Neural progenitor cell (in vitro differentiated cells): ENCODE results near the gene AMER3. TPM values are rescaled to one million over a fixed set of nuclear protein-coding genes. Genes with fewer than 3 reads are reported as not detected.
"Not testable (repeated sequence)": the region's sequence is repeated elsewhere in the genome, so short reads cannot be mapped to it uniquely, and the experiment has no call there.

Experiments used
- DNase-seq: peaks from one replicate; pipeline ENCODE4 v3.0.0-alpha.2; 2016; ENCODE audit warnings: low spot score
- H2AFZ ChIP-seq: fragments of 200-600 bp; sonication (generic); replicated peaks from 2 replicates; pipeline ENCODE4 v1.6.1; 2016; ENCODE audit warnings: antibody characterized with exemption
- H3F3A ChIP-seq: fragments of 200-600 bp; sonication (generic); 2 replicates; pipeline ENCODE4 v1.6.1; 2016; ENCODE audit warnings: antibody characterized with exemption, low read depth
- H3K27ac ChIP-seq: fragments of 200-600 bp; sonication (generic); 2 replicates; pipeline ENCODE4 v1.5.1; 2016; ENCODE audit warnings: mild to moderate bottlenecking
- H3K27me3 ChIP-seq: fragments of 200-600 bp; sonication (generic); 2 replicates; pipeline ENCODE4 v1.6.1; 2016; ENCODE audit warnings: mild to moderate bottlenecking, moderate library complexity
- H3K36me3 ChIP-seq: fragments of 200-600 bp; sonication (generic); 2 replicates; pipeline ENCODE4 v1.5.1; 2016
- H3K4me1 ChIP-seq: fragments of 200-600 bp; sonication (generic); 2 replicates; pipeline ENCODE4 v1.6.1; 2016; ENCODE audit warnings: mixed run types
- H3K4me2 ChIP-seq: fragments of 200-600 bp; sonication (generic); 2 replicates; pipeline ENCODE4 v1.6.1; 2016
- H3K4me3 ChIP-seq: fragments of 200-600 bp; sonication (generic); 2 replicates; pipeline ENCODE4 v1.5.1; 2016
- H3K79me2 ChIP-seq: fragments of 200-600 bp; sonication (generic); 2 replicates; pipeline ENCODE4 v1.6.1; 2016; ENCODE audit warnings: low read depth
- H3K9ac ChIP-seq: fragments of 200-600 bp; sonication (generic); 2 replicates; pipeline ENCODE4 v1.6.1; 2016
- H3K9me3 ChIP-seq: fragments of 200-600 bp; sonication (generic); 2 replicates; pipeline ENCODE4 v1.5.1; 2016; ENCODE audit warnings: low read depth
- H4K20me1 ChIP-seq: fragments of 200-600 bp; sonication (generic); 2 replicates; pipeline ENCODE4 v1.6.1; 2016; ENCODE audit warnings: low read depth
- H3K27ac Mint-ChIP-seq: 3 replicates; pipeline ENCODE4 v1.8.0; 2021; ENCODE audit warnings: mixed read lengths
- H3K27me3 Mint-ChIP-seq: 2 replicates; pipeline ENCODE4 v1.8.0; 2022; ENCODE audit warnings: low read depth, mild to moderate bottlenecking, inconsistent platforms, moderate library complexity, mixed read lengths; ENCODE audit not compliant: insufficient read depth
- H3K36me3 Mint-ChIP-seq: 3 replicates; pipeline ENCODE4 v1.8.0; 2021; ENCODE audit warnings: mixed read lengths
- H3K4me1 Mint-ChIP-seq: 3 replicates; pipeline ENCODE4 v1.8.0; 2021; ENCODE audit warnings: mixed read lengths
- H3K4me3 Mint-ChIP-seq: 3 replicates; pipeline ENCODE4 v1.8.0; 2021; ENCODE audit warnings: mild to moderate bottlenecking, moderate library complexity, mixed read lengths
- H3K9me3 Mint-ChIP-seq: 3 replicates; pipeline ENCODE4 v1.8.0; 2020; ENCODE audit warnings: mixed read lengths
- EZH2 ChIP-seq: fragments of 200-600 bp; sonication (generic); IDR thresholded peaks from 2 replicates; pipeline ENCODE4 v1.6.1; 2017; ENCODE audit warnings: antibody characterized with exemption, mild to moderate bottlenecking, moderate library complexity
- EZH2phosphoT487 ChIP-seq: fragments of 200-600 bp; sonication (generic); IDR thresholded peaks from 2 replicates; pipeline ENCODE4 v1.6.1; 2017; ENCODE audit warnings: antibody characterized with exemption
- total RNA-seq: library from RNA; depleted of rRNA; stranded (reverse); fragments of >200 nt; gene quantifications from 2 replicates; pipeline ENCODE4 v1.2.3, GENCODE V29; 2015; ENCODE audit warnings: low replicate concordance
- TF ChIP-seq, protein P1 (sequence below): fragments of 200-600 bp; sonication (generic); IDR thresholded peaks from 2 replicates; pipeline ENCODE4 v1.5.1; 2017; ENCODE audit warnings: antibody characterized with exemption, mild to moderate bottlenecking

The AMER3 gene
- not detected in 2 replicates for total RNA-seq

- no peaks in the 10 kb centered on the region for H3K79me2 ChIP-seq
- no peak within 1 kb of the TSS for H3K9ac ChIP-seq
- H3K4me3 Mint-ChIP-seq: peak within 1 kb of the TSS; percentile 81
- peak; percentile 47 for TF ChIP-seq EZH2
- no peak for TF ChIP-seq EZH2phosphoT487
- peaks cover 26% of the 10 kb centered on the region for H4K20me1 ChIP-seq
- peaks cover 51% of the 10 kb centered on the region for H3K27me3 Mint-ChIP-seq
- H3F3A ChIP-seq: peaks cover 24% of the 10 kb centered on the region
- peaks cover 16% of the 10 kb centered on the region for H3K4me1 ChIP-seq
- H3K27ac ChIP-seq: no peak within 1 kb of the TSS
- peak within 1 kb of the TSS; percentile 94 for H2AFZ ChIP-seq
- peak within 1 kb of the TSS; percentile 99 for H3K4me2 ChIP-seq
- peaks cover 11% of the 10 kb centered on the region for H3K4me1 Mint-ChIP-seq
- no peaks in the 10 kb centered on the region for H3K9me3 Mint-ChIP-seq
- peak; percentile 72 for DNase-seq
- no peaks in the 10 kb centered on the region for H3K36me3 ChIP-seq
- H3K4me3 ChIP-seq: peak within 1 kb of the TSS; percentile 90
- peaks cover 74% of the 10 kb centered on the region for H3K27me3 ChIP-seq
- no peaks in the 10 kb centered on the region for H3K9me3 ChIP-seq
- H3K36me3 Mint-ChIP-seq: no peaks in the 10 kb centered on the region
- no peak within 1 kb of the TSS for H3K27ac Mint-ChIP-seq
These were observed at the start of gene AMER3 for GRCh38 chr2:130755256-130756052. TSS of gene AMER3 (plus strand) at chr2:130755540. CDS start at chr2:130762073, 6,533 bp downstream.

- H3K9ac ChIP-seq, H3K27me3 Mint-ChIP-seq, H3K9me3 Mint-ChIP-seq, H2AFZ ChIP-seq, H3K4me2 ChIP-seq, H3F3A ChIP-seq, H3K79me2 ChIP-seq, H4K20me1 ChIP-seq, H3K9me3 ChIP-seq, H3K4me3 Mint-ChIP-seq, H3K4me3 ChIP-seq, DNase-seq, H3K36me3 ChIP-seq, H3K4me1 ChIP-seq, H3K4me1 Mint-ChIP-seq, H3K27ac ChIP-seq, H3K36me3 Mint-ChIP-seq, H3K27me3 ChIP-seq, H3K27ac Mint-ChIP-seq: not testable (repeated sequence)
These were observed 40.5 kb upstream of the AMER3 start for GRCh38 chr2:130714795-130715194.

- H4K20me1 ChIP-seq: no peaks in the 10 kb centered on the region
- no peak for DNase-seq
These were observed 35.3 kb upstream of the AMER3 start for GRCh38 chr2:130720036-130720435.

DNA sequence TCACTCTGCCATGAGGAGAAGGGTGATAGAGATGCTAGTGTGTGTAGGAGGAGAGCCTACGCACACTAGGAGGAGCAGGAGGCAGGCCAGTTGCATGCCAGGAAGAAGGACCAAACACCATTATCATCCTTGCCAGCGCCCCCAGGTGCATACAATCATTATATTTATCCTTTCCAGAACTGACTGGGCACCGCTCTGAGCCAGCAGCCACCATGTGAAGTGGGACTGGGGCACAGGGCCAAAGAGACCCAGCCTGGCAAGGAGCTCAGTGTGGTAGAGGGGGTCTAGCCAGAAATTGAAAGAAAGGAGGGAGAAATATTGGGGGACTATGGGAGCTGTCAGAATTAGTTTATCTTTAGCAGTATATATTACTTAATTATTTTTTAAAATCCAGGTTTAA is 34.8 kb upstream of the AMER3 start:
- no peak overlapping the region for H3K4me2 ChIP-seq
- no peak overlapping the region for H3K9ac ChIP-seq
- H4K20me1 ChIP-seq: no peaks in the 10 kb centered on the region
- H3K79me2 ChIP-seq: no peaks in the 10 kb centered on the region
- Mint-ChIP-seq H3K27me3 (peaks cover 4% of the 10 kb centered on the region), H3K9me3 (peaks cover 3% of the 10 kb centered on the region), H3K36me3 (no peaks in the 10 kb centered on the region), H3K27ac (no peak overlapping the region), H3K4me1 (no peaks in the 10 kb centered on the region), H3K4me3 (no peak overlapping the region)
- H3K4me3 ChIP-seq: no peak overlapping the region
- TF ChIP-seq, protein P1, sequence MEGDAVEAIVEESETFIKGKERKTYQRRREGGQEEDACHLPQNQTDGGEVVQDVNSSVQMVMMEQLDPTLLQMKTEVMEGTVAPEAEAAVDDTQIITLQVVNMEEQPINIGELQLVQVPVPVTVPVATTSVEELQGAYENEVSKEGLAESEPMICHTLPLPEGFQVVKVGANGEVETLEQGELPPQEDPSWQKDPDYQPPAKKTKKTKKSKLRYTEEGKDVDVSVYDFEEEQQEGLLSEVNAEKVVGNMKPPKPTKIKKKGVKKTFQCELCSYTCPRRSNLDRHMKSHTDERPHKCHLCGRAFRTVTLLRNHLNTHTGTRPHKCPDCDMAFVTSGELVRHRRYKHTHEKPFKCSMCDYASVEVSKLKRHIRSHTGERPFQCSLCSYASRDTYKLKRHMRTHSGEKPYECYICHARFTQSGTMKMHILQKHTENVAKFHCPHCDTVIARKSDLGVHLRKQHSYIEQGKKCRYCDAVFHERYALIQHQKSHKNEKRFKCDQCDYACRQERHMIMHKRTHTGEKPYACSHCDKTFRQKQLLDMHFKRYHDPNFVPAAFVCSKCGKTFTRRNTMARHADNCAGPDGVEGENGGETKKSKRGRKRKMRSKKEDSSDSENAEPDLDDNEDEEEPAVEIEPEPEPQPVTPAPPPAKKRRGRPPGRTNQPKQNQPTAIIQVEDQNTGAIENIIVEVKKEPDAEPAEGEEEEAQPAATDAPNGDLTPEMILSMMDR: no peak
- TF ChIP-seq EZH2 (no peak), EZH2phosphoT487 (no peak)
- DNase-seq: no peak
- no peaks in the 10 kb centered on the region for H3K36me3 ChIP-seq
- no peak overlapping the region for H3K27ac ChIP-seq
- H3F3A ChIP-seq: no peaks in the 10 kb centered on the region
- no peaks in the 10 kb centered on the region for H3K9me3 ChIP-seq
- no peaks in the 10 kb centered on the region for H3K4me1 ChIP-seq
- no peak overlapping the region for H2AFZ ChIP-seq
- no peaks in the 10 kb centered on the region for H3K27me3 ChIP-seq

More at GRCh38 chr2:130720036-130720435, 35.3 kb upstream of the AMER3 start:
- no peaks in the 10 kb centered on the region for H3F3A ChIP-seq
- H3K4me1 Mint-ChIP-seq: no peaks in the 10 kb centered on the region
- peaks cover 4% of the 10 kb centered on the region for H3K27me3 Mint-ChIP-seq
- peaks cover 3% of the 10 kb centered on the region for H3K9me3 Mint-ChIP-seq
- H3K4me3 Mint-ChIP-seq: no peak overlapping the region
- H3K4me3 ChIP-seq: no peak overlapping the region
- no peaks in the 10 kb centered on the region for H3K9me3 ChIP-seq
- H3K9ac ChIP-seq: no peak overlapping the region
- H3K27me3 ChIP-seq: no peaks in the 10 kb centered on the region
- H3K36me3 Mint-ChIP-seq: no peaks in the 10 kb centered on the region
- TF ChIP-seq EZH2: no peak
- TF ChIP-seq, protein P1: no peak
- TF ChIP-seq EZH2phosphoT487: no peak
- H3K27ac Mint-ChIP-seq: no peak overlapping the region
- H3K4me1 ChIP-seq: no peaks in the 10 kb centered on the region
- no peak overlapping the region for H3K4me2 ChIP-seq
- H2AFZ ChIP-seq: no peak overlapping the region
- no peaks in the 10 kb centered on the region for H3K36me3 ChIP-seq
- H3K27ac ChIP-seq: no peak overlapping the region
- H3K79me2 ChIP-seq: no peaks in the 10 kb centered on the region
